ENCODE results near the gene IQGAP1.

Gene IQGAP1

DNA sequence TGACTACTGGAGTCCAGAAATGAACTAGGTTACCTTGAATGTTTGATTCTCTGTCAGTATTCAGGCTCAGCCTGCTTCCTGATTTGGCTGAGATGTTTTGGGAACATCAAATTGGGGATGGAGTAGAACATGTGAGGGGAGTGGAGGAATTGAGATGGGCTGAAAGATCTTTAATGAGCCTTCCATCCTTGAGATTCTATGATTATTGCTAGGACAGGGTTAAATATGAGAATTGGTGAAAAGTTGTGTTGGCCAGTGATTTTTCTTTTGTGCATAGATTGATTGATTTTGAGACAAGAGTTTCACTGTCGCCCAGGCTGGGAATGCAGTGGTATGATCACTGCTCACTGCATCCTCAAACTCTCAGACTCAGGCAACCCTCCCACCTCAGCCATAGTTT, 32.4 kb downstream of the IQGAP1 start:
- Histone ChIP-seq H3K4me3 (ENCODE audit: low read depth, low read length) (peak overlapping the region; percentile 60), H2AFZ (ENCODE audit: low read length, unreplicated experiment) (no peak overlapping the region), H3K27ac (ENCODE audit: low read depth, low read length) (peak overlapping the region; percentile 90), H3K36me3 (ENCODE audit: insufficient read depth, low read length) (no peaks in the 10 kb centered on the region), H3K79me2 (ENCODE audit: control insufficient read depth, insufficient read depth, low read length, unreplicated experiment) (peaks cover 89% of the 10 kb centered on the region), H3K27me3 (ENCODE audit: insufficient read depth, low read length) (no peaks in the 10 kb centered on the region), H3K4me1 (ENCODE audit: control insufficient read depth, insufficient read depth, low read length, unreplicated experiment) (peaks cover 52% of the 10 kb centered on the region)

DNA sequence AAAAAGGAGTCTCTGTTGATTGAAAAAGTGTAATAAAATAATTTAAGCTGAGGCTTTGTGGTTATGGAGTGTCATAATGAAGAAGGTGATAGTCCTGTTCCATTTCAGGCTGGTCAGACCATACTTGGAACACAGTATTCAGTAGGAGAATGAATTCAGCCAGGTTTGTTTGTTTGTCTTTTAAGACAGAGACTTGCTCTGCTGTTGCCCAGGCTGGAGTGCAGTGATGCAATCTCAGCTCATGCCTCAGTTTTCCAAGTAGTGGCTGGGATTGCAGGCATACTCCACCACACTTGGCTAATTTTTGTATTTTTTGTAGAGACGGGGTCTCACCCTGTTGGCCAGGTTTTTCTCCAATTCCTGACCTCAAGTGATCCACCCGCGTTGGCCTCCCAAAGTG, 33.5 kb downstream of the IQGAP1 start:
- H3K27ac ChIP-seq (ENCODE audit: low read depth, low read length) = no peak overlapping the region
- H3K4me3 ChIP-seq (ENCODE audit: low read depth, low read length) = no peak overlapping the region
- H3K27me3 ChIP-seq (ENCODE audit: insufficient read depth, low read length) = no peaks in the 10 kb centered on the region
- peaks cover 93% of the 10 kb centered on the region for H3K79me2 ChIP-seq (ENCODE audit: control insufficient read depth, insufficient read depth, low read length, unreplicated experiment)
- peaks cover 56% of the 10 kb centered on the region for H3K4me1 ChIP-seq (ENCODE audit: control insufficient read depth, insufficient read depth, low read length, unreplicated experiment)
- H2AFZ ChIP-seq (ENCODE audit: low read length, unreplicated experiment) = no peak overlapping the region
- H3K36me3 ChIP-seq (ENCODE audit: insufficient read depth, low read length) = no peaks in the 10 kb centered on the region

DNA sequence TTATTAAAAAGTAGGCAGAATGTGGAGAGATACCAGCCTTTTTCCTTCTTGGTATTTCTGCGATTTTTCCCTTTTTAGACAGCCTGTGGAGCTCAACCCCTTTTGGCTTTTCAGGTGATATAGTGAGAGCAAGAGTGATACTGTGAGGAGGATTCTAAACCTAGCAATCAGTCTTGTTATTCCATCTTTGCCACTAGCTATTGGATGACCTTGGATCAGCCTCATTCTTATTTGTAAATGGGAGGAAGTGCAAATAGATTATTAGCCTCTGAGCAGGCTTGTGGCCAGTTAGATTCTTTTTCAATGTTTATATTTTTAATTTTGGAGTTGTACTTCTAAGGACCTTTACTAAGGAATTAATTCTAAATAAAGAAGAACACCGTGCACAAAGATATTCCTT, 34.0 kb downstream of the IQGAP1 start:
- Histone ChIP-seq H3K4me3 (ENCODE audit: low read depth, low read length) (no peak overlapping the region), H3K36me3 (ENCODE audit: insufficient read depth, low read length) (peaks cover 3% of the 10 kb centered on the region; the same call in 1 of the 2 replicates), H3K27me3 (ENCODE audit: insufficient read depth, low read length) (no peaks in the 10 kb centered on the region), H3K79me2 (ENCODE audit: control insufficient read depth, insufficient read depth, low read length, unreplicated experiment) (peaks cover 89% of the 10 kb centered on the region), H3K27ac (ENCODE audit: low read depth, low read length) (no peak overlapping the region), H3K4me1 (ENCODE audit: control insufficient read depth, insufficient read depth, low read length, unreplicated experiment) (peaks cover 56% of the 10 kb centered on the region), H2AFZ (ENCODE audit: low read length, unreplicated experiment) (no peak overlapping the region)

DNA sequence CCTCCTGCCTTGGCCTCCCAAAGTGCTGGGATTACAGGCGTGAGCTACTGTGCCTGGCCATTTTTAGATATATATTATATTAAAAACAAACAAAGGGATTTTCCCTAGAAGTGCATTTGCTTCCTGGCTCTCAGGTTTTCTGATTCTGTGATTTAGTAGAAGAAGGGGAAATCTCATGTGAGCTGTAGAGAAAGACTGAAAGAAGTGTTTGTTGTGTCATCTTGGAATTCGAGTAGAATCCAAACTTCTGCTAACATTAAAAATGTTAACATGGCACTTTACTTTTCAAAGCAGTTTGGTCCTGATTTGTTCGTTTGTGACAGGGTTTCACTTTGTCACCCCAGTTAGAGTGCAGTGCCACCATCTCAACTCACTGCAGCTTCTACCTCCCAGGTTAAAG, 34.9 kb downstream of the IQGAP1 start:
- Histone ChIP-seq H3K27me3 (ENCODE audit: insufficient read depth, low read length) (no peaks in the 10 kb centered on the region), H3K36me3 (ENCODE audit: insufficient read depth, low read length) (peaks cover 3% of the 10 kb centered on the region; the same call in 1 of the 2 replicates), H2AFZ (ENCODE audit: low read length, unreplicated experiment) (no peak overlapping the region), H3K27ac (ENCODE audit: low read depth, low read length) (no peak overlapping the region), H3K4me1 (ENCODE audit: control insufficient read depth, insufficient read depth, low read length, unreplicated experiment) (peaks cover 56% of the 10 kb centered on the region), H3K79me2 (ENCODE audit: control insufficient read depth, insufficient read depth, low read length, unreplicated experiment) (peaks cover 85% of the 10 kb centered on the region), H3K4me3 (ENCODE audit: low read depth, low read length) (no peak overlapping the region)

DNA sequence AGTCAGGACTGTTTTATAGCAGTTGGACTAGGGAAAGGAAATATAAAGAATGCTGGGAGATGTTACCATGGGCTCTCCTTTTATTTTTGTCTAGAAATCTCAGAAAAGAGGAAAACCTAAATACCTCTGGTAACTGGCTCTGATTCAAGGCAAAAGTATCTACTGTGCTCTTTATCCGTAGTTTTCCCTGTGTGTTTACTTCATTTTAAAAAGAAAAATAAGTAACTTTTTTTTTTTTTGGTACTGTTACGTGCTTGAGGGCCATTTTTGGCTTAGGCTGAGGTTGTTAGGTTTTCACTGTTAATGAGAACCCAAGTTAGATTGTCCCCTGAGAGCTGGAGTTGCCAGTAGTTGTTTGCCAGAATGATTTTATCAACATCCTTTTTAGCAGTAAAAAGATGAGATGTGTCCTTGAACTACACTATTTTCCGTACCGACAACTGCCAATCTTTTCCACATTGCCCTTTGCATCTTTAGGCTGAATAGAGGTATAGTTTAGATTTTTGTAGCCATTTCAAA, 35.8 kb downstream of the IQGAP1 start:
- Histone ChIP-seq H3K79me2 (ENCODE audit: control insufficient read depth, insufficient read depth, low read length, unreplicated experiment) (peaks cover 77% of the 10 kb centered on the region), H3K27ac (ENCODE audit: low read depth, low read length) (no peak overlapping the region), H3K27me3 (ENCODE audit: insufficient read depth, low read length) (no peaks in the 10 kb centered on the region), H3K36me3 (ENCODE audit: insufficient read depth, low read length) (peaks cover 3% of the 10 kb centered on the region; the same call in 1 of the 2 replicates), H3K4me1 (ENCODE audit: control insufficient read depth, insufficient read depth, low read length, unreplicated experiment) (peaks cover 50% of the 10 kb centered on the region), H2AFZ (ENCODE audit: low read length, unreplicated experiment) (no peak overlapping the region), H3K4me3 (ENCODE audit: low read depth, low read length) (no peak overlapping the region)

DNA sequence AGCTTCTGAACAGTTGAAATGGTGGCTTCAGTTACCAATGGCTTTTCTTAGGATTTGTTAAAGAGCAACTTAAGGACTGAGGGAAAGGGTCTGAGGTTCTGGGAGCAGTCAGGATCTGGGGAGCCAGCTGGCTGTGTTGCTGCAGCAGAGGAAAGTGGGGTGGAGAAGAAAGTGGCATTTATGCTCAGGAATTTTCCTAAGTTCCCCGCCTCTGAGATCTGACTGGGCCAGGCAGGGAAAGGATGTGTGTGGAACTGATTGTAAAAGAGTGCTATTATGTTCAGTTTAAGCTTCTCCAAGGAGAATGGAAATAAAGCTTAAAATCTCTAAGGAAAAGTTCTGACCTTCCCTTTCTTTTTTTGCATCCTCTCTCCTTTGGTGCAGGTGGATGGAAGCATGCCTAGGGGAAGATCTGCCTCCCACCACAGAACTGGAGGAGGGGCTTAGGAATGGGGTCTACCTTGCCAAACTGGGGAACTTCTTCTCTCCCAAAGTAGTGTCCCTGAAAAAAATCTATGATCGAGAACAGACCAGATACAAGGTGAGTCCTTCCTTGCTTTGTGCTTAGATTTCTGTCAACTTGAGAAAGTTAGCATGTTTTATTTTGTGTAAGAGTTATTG, 37.8 kb downstream of the IQGAP1 start:
- Histone ChIP-seq H3K4me1 (ENCODE audit: control insufficient read depth, insufficient read depth, low read length, unreplicated experiment) (peaks cover 30% of the 10 kb centered on the region), H3K4me3 (ENCODE audit: low read depth, low read length) (no peak overlapping the region), H3K27me3 (ENCODE audit: insufficient read depth, low read length) (no peaks in the 10 kb centered on the region), H3K79me2 (ENCODE audit: control insufficient read depth, insufficient read depth, low read length, unreplicated experiment) (peaks cover 65% of the 10 kb centered on the region), H3K27ac (ENCODE audit: low read depth, low read length) (no peak overlapping the region), H2AFZ (ENCODE audit: low read length, unreplicated experiment) (no peak overlapping the region), H3K36me3 (ENCODE audit: insufficient read depth, low read length) (peaks cover 15% of the 10 kb centered on the region)

DNA sequence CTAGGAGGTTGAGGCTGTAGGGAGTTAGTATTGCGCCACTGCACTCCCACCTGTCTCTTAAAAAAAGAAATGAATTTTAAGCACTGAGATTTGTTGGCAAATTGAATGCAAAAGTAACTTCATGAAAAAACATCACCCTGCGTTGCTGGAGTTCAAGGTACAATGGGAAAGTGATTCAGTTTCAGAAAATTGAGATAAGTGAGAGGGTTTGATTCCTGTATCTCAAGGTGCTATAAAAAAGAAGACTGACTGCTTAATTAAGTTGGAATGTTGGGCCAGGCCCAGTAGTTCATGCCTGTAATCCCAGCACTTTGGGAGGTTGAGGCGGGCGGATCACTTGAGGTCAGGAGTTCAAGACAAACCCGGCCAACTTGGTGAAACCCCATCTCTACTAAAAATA, 39.1 kb downstream of the IQGAP1 start:
- peaks cover 17% of the 10 kb centered on the region for H3K4me1 ChIP-seq (ENCODE audit: control insufficient read depth, insufficient read depth, low read length, unreplicated experiment)
- H3K79me2 ChIP-seq (ENCODE audit: control insufficient read depth, insufficient read depth, low read length, unreplicated experiment) = peaks cover 52% of the 10 kb centered on the region
- H2AFZ ChIP-seq (ENCODE audit: low read length, unreplicated experiment) = no peak overlapping the region
- no peak overlapping the region for H3K4me3 ChIP-seq (ENCODE audit: low read depth, low read length)
- no peak overlapping the region for H3K27ac ChIP-seq (ENCODE audit: low read depth, low read length)
- H3K36me3 ChIP-seq (ENCODE audit: insufficient read depth, low read length) = peaks cover 23% of the 10 kb centered on the region
- no peaks in the 10 kb centered on the region for H3K27me3 ChIP-seq (ENCODE audit: insufficient read depth, low read length)

DNA sequence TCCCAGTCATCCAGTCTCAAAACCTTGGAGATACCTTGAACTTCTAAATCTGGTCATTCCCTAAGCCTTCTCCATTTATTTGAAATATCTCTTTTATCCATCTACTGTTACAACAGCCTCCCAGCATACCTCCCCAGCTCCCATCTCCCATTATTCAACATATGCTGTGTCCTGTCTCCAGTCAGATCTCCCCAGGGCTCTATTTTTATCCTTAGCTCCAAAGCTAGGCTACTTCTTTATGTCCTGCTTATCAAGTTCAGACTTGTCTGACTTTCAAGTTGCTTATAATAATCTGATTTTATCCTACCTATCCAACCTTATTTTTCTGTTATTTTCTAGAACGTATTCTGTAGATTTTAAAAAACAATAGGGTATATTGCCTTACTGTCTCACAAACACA, 44.2 kb downstream of the IQGAP1 start:
- Histone ChIP-seq H3K4me3 (ENCODE audit: low read depth, low read length) (no peak overlapping the region), H3K79me2 (ENCODE audit: control insufficient read depth, insufficient read depth, low read length, unreplicated experiment) (peaks cover 31% of the 10 kb centered on the region), H3K27ac (ENCODE audit: low read depth, low read length) (no peak overlapping the region), H2AFZ (ENCODE audit: low read length, unreplicated experiment) (no peak overlapping the region), H3K36me3 (ENCODE audit: insufficient read depth, low read length) (peaks cover 36% of the 10 kb centered on the region), H3K27me3 (ENCODE audit: insufficient read depth, low read length) (no peaks in the 10 kb centered on the region), H3K4me1 (ENCODE audit: control insufficient read depth, insufficient read depth, low read length, unreplicated experiment) (no peaks in the 10 kb centered on the region)

DNA sequence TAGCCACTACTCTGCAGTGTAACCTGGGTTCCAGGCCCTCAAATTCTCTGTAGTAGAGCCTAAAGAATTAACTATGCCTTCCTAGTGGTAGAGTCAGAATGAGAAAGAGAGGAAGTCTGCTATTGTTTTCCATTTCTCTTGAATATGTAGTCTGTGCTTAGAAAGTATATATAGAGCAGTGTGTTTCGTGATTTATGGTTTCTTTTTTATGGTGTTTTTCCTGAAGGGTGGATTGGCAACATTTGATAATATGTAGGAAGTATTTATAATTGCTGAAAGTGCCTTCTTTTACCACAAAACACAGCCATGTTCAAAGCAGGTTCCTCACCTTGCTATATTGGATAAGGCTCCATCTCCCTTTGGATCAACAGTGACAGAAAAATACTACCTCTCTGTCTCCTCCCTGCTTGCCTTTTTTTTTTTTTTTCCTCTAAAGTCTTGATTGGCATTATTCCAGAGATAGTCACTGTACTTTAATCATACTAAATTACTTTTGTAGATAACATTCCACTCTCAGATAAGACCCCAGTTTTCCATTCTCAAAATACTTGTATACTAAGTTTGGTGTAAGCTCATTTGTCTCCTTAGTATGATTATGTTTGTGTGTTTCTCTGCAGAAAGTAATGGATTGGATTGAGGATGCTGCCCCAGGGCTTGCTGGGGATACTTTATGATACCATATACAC, 47.8 kb downstream of the IQGAP1 start:
- Histone ChIP-seq H3K27me3 (ENCODE audit: insufficient read depth, low read length) (no peaks in the 10 kb centered on the region), H3K4me3 (ENCODE audit: low read depth, low read length) (no peak overlapping the region), H3K79me2 (ENCODE audit: control insufficient read depth, insufficient read depth, low read length, unreplicated experiment) (peaks cover 20% of the 10 kb centered on the region), H3K4me1 (ENCODE audit: control insufficient read depth, insufficient read depth, low read length, unreplicated experiment) (no peaks in the 10 kb centered on the region), H2AFZ (ENCODE audit: low read length, unreplicated experiment) (no peak overlapping the region), H3K36me3 (ENCODE audit: insufficient read depth, low read length) (peaks cover 32% of the 10 kb centered on the region), H3K27ac (ENCODE audit: low read depth, low read length) (no peak overlapping the region)

DNA sequence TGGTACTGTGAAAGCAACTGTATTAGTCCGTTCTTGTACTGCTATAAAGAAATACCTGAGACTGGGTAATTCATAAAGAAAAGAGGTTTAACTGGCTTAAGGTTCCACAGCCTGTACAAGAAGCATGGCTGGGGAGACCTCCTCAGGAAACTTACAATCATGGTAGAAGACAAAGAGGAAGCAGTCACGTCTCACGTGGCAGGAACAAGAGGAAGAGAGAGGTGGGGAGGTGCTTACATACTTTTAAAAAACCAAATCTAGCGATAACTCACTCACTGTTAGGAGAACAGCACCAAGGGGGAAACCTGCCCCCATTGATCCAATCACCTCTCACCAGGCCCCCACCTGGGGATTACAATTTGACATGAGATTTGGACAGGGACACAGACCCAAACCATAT, 48.9 kb downstream of the IQGAP1 start:
- Histone ChIP-seq H3K79me2 (ENCODE audit: control insufficient read depth, insufficient read depth, low read length, unreplicated experiment) (peaks cover 20% of the 10 kb centered on the region), H3K36me3 (ENCODE audit: insufficient read depth, low read length) (peaks cover 32% of the 10 kb centered on the region), H3K27ac (ENCODE audit: low read depth, low read length) (no peak overlapping the region)

DNA sequence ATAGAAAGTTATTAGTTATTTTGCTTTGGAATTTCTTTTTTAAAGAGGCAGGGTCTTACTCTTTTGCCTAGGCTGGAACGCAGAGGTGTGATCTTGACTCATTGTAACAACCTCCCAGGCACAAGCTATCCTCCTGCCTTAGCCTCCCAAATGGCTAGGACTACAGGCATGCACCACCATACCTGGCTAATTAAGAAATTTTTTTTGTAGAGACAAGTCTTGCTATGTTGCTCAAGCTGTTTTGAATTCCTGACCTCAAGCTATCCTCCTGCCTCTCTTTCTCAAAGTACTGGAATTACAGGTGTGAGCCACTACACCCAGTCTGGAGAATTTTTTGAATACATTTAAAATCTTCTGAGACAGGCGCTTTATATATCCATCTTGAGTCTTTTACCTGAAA, 49.5 kb downstream of the IQGAP1 start:
- Histone ChIP-seq H3K79me2 (ENCODE audit: control insufficient read depth, insufficient read depth, low read length, unreplicated experiment) (peaks cover 20% of the 10 kb centered on the region), H3K4me1 (ENCODE audit: control insufficient read depth, insufficient read depth, low read length, unreplicated experiment) (no peaks in the 10 kb centered on the region), H2AFZ (ENCODE audit: low read length, unreplicated experiment) (no peak overlapping the region), H3K27ac (ENCODE audit: low read depth, low read length) (no peak overlapping the region), H3K4me3 (ENCODE audit: low read depth, low read length) (no peak overlapping the region), H3K27me3 (ENCODE audit: insufficient read depth, low read length) (no peaks in the 10 kb centered on the region), H3K36me3 (ENCODE audit: insufficient read depth, low read length) (peaks cover 35% of the 10 kb centered on the region)

More for the DNA sequence above, 48.9 kb downstream of the IQGAP1 start:
- H3K27me3 ChIP-seq (ENCODE audit: insufficient read depth, low read length) = no peaks in the 10 kb centered on the region
- no peak overlapping the region for H3K4me3 ChIP-seq (ENCODE audit: low read depth, low read length)
- H2AFZ ChIP-seq (ENCODE audit: low read length, unreplicated experiment) = no peak overlapping the region
- H3K4me1 ChIP-seq (ENCODE audit: control insufficient read depth, insufficient read depth, low read length, unreplicated experiment) = no peaks in the 10 kb centered on the region

Data from ACC112 (cell line).